Smooth muscle cell (in vitro differentiated cells): ENCODE measurements around the gene C16orf54. TPM values are rescaled to one million over a fixed set of nuclear protein-coding genes. Genes with fewer than 3 reads are reported as not detected.
"Not testable (repeated sequence)": the region's sequence is repeated elsewhere in the genome, so short reads cannot be mapped to it uniquely, and the experiment has no call there.

Source experiments
- DNase-seq: peaks from one replicate; lab custom pipeline; 2025; ENCODE audit not compliant: unreplicated experiment; lab: John Stamatoyannopoulos, UW
- H2AFZ ChIP-seq: fragments of 200-600 bp; sonication (generic); 2 replicates; pipeline ENCODE4 v1.6.0; 2016; ENCODE audit warnings: antibody characterized with exemption, low read depth, mild to moderate bottlenecking
- H3F3A ChIP-seq: fragments of 200-600 bp; sonication (generic); 2 replicates; pipeline ENCODE4 v1.6.0; 2017; ENCODE audit warnings: antibody characterized with exemption, low read depth
- H3K27ac ChIP-seq: fragments of 200-600 bp; sonication (generic); 2 replicates; pipeline ENCODE4 v1.5.1; 2016; ENCODE audit warnings: low read depth, mild to moderate bottlenecking
- H3K27me3 ChIP-seq: fragments of 200-600 bp; sonication (generic); 2 replicates; pipeline ENCODE4 v1.6.1; 2016; ENCODE audit warnings: low read depth, mild to moderate bottlenecking
- H3K36me3 ChIP-seq: fragments of 200-600 bp; sonication (generic); 2 replicates; pipeline ENCODE4 v1.5.1; 2016; ENCODE audit warnings: low read depth
- H3K4me1 ChIP-seq: fragments of 200-600 bp; sonication (generic); 2 replicates; pipeline ENCODE4 v1.5.1; 2016; ENCODE audit warnings: low read depth
- H3K4me2 ChIP-seq: fragments of 200-600 bp; sonication (generic); 2 replicates; pipeline ENCODE4 v1.6.0; 2016; ENCODE audit warnings: mild to moderate bottlenecking
- H3K4me3 ChIP-seq: fragments of 200-600 bp; sonication (generic); 2 replicates; pipeline ENCODE4 v1.5.1; 2016; ENCODE audit warnings: mild to moderate bottlenecking
- H3K79me2 ChIP-seq: fragments of 200-600 bp; sonication (generic); 2 replicates; pipeline ENCODE4 v1.6.0; 2016; ENCODE audit warnings: low read depth, mild to moderate bottlenecking
- H3K9ac ChIP-seq: fragments of 200-600 bp; sonication (generic); 2 replicates; pipeline ENCODE4 v1.6.0; 2016; ENCODE audit warnings: low read depth
- H3K9me3 ChIP-seq: fragments of 200-600 bp; sonication (generic); replicated peaks from 2 replicates; pipeline ENCODE4 v1.5.1; 2016; ENCODE audit warnings: low read depth
- H4K20me1 ChIP-seq: fragments of 200-600 bp; sonication (generic); 2 replicates; pipeline ENCODE4 v1.6.0; 2016; ENCODE audit warnings: low read depth
- WGBS: methylation state at CpG from one replicate; pipeline ENCODE4 v1.1.7; 2016; ENCODE audit warnings: low lambda C conversion rate; 5-methylcytosine and 5-hydroxymethylcytosine counted together
- polyA plus RNA-seq: library from polyadenylated mRNA; unstranded; fragments of >200 nt; fragmentation: Nextera tagmentation; extraction: Ambion mirVana; gene quantifications from 2 replicates; pipeline ENCODE4 v1.2.1, GENCODE V29; 2016
- total RNA-seq: library from RNA; depleted of rRNA; stranded (reverse); fragments of >200 nt; gene quantifications from 2 replicates; pipeline ENCODE4 v1.2.3, GENCODE V29; 2014
- TF ChIP-seq, protein P1 (sequence below): fragments of 200-600 bp; sonication (generic); IDR thresholded peaks from 2 replicates; pipeline ENCODE4 v1.5.1; 2017; ENCODE audit warnings: borderline replicate concordance, mild to moderate bottlenecking, antibody characterized with exemption; ENCODE audit not compliant: insufficient read depth, poor library complexity, severe bottlenecking

C16orf54 gene
- total and polyA plus RNA-seq, 2 experiments from 2014 or later, result not detected

DNA sequence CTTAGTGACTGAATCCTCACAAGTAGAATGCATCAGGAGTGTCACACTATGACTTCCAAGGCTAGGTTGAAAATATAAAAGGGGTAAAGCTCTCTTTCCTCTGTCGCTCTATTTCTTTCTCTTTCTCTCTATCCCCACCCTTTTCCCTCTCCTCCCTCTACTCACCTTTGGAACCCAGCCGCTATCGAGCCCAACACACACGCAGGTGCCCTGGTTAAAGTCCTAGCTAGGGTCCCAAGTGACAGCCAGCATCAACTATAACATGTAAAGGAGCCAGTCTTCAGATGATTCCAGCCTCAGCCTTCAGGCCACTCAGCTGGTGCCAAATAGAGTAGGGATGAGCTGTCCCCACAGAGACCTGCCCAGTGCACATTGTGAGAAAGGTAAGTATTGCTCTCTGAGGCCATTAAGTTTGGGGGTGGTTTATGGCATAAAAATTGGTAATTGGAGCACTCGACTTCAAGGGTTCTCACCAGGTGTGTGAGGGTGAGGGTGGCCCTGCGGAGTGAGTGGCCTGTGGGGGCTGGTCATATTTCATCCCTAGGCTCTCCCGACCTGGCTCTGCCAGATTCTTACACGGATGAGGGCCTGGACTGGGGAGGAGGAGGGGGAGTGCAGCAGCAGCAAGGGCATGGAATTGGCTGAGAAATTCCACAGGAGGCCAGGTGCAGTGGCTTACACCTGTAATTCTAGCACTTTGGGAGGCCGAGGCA lies 14.9 kb upstream of the C16orf54 start:
- H3K9ac ChIP-seq, result no peak overlapping the region
- H3K79me2 ChIP-seq, result no peaks in the 10 kb centered on the region
- no peak overlapping the region for H3K27ac ChIP-seq
- H3F3A ChIP-seq, result no peaks in the 10 kb centered on the region
- H3K36me3 ChIP-seq, result no peaks in the 10 kb centered on the region
- no peak overlapping the region for H3K4me2 ChIP-seq
- no peaks in the 10 kb centered on the region for H3K27me3 ChIP-seq
- no peak overlapping the region for H3K4me3 ChIP-seq
- DNase-seq, result no peak
- H3K9me3 ChIP-seq, result no peaks in the 10 kb centered on the region
- no peaks in the 10 kb centered on the region for H3K4me1 ChIP-seq
- H2AFZ ChIP-seq, result no peak overlapping the region
- WGBS, result 77% methylated on average over 9 of the region's 9 CpGs
- H4K20me1 ChIP-seq, result no peaks in the 10 kb centered on the region
- TF ChIP-seq, protein P1, sequence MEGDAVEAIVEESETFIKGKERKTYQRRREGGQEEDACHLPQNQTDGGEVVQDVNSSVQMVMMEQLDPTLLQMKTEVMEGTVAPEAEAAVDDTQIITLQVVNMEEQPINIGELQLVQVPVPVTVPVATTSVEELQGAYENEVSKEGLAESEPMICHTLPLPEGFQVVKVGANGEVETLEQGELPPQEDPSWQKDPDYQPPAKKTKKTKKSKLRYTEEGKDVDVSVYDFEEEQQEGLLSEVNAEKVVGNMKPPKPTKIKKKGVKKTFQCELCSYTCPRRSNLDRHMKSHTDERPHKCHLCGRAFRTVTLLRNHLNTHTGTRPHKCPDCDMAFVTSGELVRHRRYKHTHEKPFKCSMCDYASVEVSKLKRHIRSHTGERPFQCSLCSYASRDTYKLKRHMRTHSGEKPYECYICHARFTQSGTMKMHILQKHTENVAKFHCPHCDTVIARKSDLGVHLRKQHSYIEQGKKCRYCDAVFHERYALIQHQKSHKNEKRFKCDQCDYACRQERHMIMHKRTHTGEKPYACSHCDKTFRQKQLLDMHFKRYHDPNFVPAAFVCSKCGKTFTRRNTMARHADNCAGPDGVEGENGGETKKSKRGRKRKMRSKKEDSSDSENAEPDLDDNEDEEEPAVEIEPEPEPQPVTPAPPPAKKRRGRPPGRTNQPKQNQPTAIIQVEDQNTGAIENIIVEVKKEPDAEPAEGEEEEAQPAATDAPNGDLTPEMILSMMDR, result no peak

DNA sequence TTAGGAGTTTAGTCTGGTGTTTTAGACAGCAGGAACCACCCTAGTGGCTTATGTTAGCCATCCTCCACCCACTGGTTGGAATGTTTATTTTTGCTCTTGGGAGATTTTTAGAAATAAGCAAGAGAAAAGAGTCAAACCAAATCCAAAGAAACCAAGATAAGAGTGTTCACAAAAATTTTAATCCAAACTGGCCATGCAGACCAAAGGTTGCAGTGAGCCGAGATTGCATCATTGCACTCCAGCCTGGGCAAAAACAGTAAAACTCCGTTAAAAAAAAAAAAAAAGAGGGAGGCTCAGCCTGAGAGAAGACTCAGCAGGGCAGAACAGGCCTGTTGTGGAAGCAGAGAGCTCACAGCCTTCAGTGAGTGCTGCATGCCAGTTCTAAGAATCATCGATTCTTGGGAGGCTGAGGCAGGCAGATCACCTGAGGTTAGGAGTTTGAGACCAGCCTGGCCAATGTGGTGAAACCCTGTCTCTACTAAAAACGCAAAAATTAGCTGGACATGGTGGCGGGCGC lies 12.2 kb upstream of the C16orf54 start:
- Histone ChIP-seq H3K79me2 (no peaks in the 10 kb centered on the region), H3K4me2 (no peak overlapping the region), H3F3A (no peaks in the 10 kb centered on the region), H3K9me3 (no peaks in the 10 kb centered on the region), H3K4me3 (no peak overlapping the region), H3K27ac (peak overlapping the region; percentile 32), H3K4me1 (no peaks in the 10 kb centered on the region), H2AFZ (no peak overlapping the region), H3K36me3 (no peaks in the 10 kb centered on the region), H3K27me3 (no peaks in the 10 kb centered on the region), H3K9ac (no peak overlapping the region), H4K20me1 (no peaks in the 10 kb centered on the region)
- TF ChIP-seq, protein P1, result peak; percentile 32
- 49% methylated on average over 6 of the region's 6 CpGs for WGBS
- peak; percentile 3 for DNase-seq

DNA sequence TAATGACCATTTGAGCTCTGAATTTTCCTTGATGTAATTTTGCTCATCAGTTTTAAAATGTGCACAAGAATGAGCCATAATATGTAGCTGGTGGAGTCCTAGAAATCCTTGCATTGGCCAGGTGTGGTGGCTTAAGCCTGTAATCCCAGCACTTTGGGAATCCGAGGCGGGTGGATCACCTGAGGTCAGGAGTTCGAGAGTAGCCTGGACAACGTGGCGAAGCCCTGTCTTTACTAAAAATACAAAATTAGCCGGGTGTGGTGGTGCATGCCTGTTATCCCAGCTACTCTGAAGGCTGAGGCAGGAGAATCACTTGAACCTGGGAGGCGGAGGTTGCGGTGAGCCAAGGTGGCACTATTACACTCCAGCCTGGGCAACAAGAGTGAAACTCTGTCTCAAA lies 11.3 kb upstream of the C16orf54 start:
- not testable (repeated sequence) for H3K4me1 ChIP-seq, DNase-seq, H3K79me2 ChIP-seq, H3K9me3 ChIP-seq, H4K20me1 ChIP-seq, H3K27ac ChIP-seq, H3K9ac ChIP-seq, H3K4me2 ChIP-seq, H3K4me3 ChIP-seq, H3K27me3 ChIP-seq, H2AFZ ChIP-seq, H3K36me3 ChIP-seq, H3F3A ChIP-seq
- WGBS, result 86% methylated on average over 8 of the region's 8 CpGs

DNA sequence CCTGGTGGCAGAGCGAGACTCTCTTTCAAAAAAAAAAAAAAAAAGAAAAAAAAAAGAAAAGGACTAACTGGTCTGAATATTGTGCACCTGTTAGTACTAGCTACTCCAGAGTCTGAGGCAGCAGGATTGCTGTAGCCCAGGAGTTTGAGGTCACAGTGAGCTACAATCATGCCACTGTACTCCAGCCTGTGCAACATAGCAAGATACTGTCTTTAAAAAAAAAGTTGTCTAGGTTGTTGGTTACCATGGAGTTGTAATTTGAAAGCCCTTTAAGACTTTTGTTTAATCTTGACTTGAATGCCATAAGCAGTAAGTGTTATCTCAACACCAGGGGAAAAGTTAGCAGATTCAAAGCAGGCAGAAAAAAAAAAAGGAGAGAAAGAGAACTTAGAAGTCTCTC lies 10.9 kb upstream of the C16orf54 start:
- no peak overlapping the region for H3K4me3 ChIP-seq
- H3K9me3 ChIP-seq, result no peaks in the 10 kb centered on the region
- no peak overlapping the region for H3K4me2 ChIP-seq
- no peaks in the 10 kb centered on the region for H3K27me3 ChIP-seq
- H3K36me3 ChIP-seq, result no peaks in the 10 kb centered on the region
- TF ChIP-seq, protein P1, result no peak
- DNase-seq, result no peak
- no peaks in the 10 kb centered on the region for H4K20me1 ChIP-seq
- no peaks in the 10 kb centered on the region for H3K4me1 ChIP-seq
- H3K79me2 ChIP-seq, result no peaks in the 10 kb centered on the region
- no peak overlapping the region for H3K9ac ChIP-seq
- H2AFZ ChIP-seq, result no peak overlapping the region
- H3F3A ChIP-seq, result no peaks in the 10 kb centered on the region
- no peak overlapping the region for H3K27ac ChIP-seq
- 100% methylated on average over 1 of the region's 1 CpG for WGBS
